Neutrophil (primary cell): ENCODE data around the gene CX3CL1.

Experiments used
- H3K27ac ChIP-seq: fragments of 200-600 bp; sonication (generic); 2 replicates; pipeline ENCODE4 v1.5.1; 2016; ENCODE audit warnings: mild to moderate bottlenecking, moderate library complexity
- H3K27me3 ChIP-seq: fragments of 200-600 bp; sonication (generic); 2 replicates; pipeline ENCODE4 v1.6.0; 2016; ENCODE audit warnings: mild to moderate bottlenecking
- H3K36me3 ChIP-seq: fragments of 200-600 bp; sonication (generic); 2 replicates; pipeline ENCODE4 v1.5.1; 2017
- H3K4me1 ChIP-seq, 2 experiments: fragments of 200-600 bp in 1 of 2; sonication (generic) in 1 of 2; 1 replicate in 1 of 2; 2 replicates in 1 of 2; pipeline versions ENCODE4 v1.5.1 to v1.6.1; 2013 to 2016; ENCODE audit warnings: low read depth in 1 of 2, low read length in 1 of 2, mild to moderate bottlenecking in 1 of 2, moderate library complexity in 1 of 2; ENCODE audit not compliant: control insufficient read depth in 1 of 2, insufficient read depth in 1 of 2
- H3K4me3 ChIP-seq, 2 experiments: fragments of 200-600 bp in 1 of 2; sonication (generic) in 1 of 2; 1 replicate in 1 of 2; 2 replicates in 1 of 2; pipeline ENCODE4 v1.5.1; 2013 to 2016; ENCODE audit warnings: low read depth in 1 of 2, low read length in 1 of 2, mild to moderate bottlenecking in 1 of 2, moderate library complexity in 1 of 2
- H3K9me3 ChIP-seq: fragments of 200-600 bp; sonication (generic); 2 replicates; pipeline ENCODE4 v1.5.1; 2016
- CTCF ChIP-seq: fragments of 200-600 bp; sonication (generic); IDR thresholded peaks from 2 replicates; pipeline ENCODE4 v1.5.1; 2016; ENCODE audit warnings: antibody characterized with exemption

Gene CX3CL1

GRCh38 chr16:57432989-57433388, 60.7 kb downstream of the CX3CL1 start:
- H3K4me1 ChIP-seq, result no peaks in the 10 kb centered on the region
- no peak overlapping the region for H3K4me3 ChIP-seq
- no peak for TF ChIP-seq CTCF
- no peak overlapping the region for H3K27ac ChIP-seq
- peaks cover 88% of the 10 kb centered on the region for H3K36me3 ChIP-seq
- no peaks in the 10 kb centered on the region for H3K9me3 ChIP-seq
- H3K27me3 ChIP-seq, result no peaks in the 10 kb centered on the region

GRCh38 chr16:57434003-57434402, 61.7 kb downstream of the CX3CL1 start:
- no peaks in the 10 kb centered on the region for H3K4me1 ChIP-seq
- no peak overlapping the region for H3K4me3 ChIP-seq
- H3K9me3 ChIP-seq, result peaks cover under 1% of the 10 kb centered on the region
- H3K36me3 ChIP-seq, result peaks cover 84% of the 10 kb centered on the region
- H3K27me3 ChIP-seq, result no peaks in the 10 kb centered on the region
- H3K27ac ChIP-seq, result no peak overlapping the region
- TF ChIP-seq CTCF, result no peak
